Dedifferentiated amniotic fluid mesenchymal stem cell (primary cell): Measurements from ENCODE around the gene NDUFB10.

Experiments
- DNase-seq: peaks from one replicate; pipeline ENCODE4 v3.0.0-alpha.2; 2016; ENCODE audit errors: extremely low spot score

Gene NDUFB10

DNA sequence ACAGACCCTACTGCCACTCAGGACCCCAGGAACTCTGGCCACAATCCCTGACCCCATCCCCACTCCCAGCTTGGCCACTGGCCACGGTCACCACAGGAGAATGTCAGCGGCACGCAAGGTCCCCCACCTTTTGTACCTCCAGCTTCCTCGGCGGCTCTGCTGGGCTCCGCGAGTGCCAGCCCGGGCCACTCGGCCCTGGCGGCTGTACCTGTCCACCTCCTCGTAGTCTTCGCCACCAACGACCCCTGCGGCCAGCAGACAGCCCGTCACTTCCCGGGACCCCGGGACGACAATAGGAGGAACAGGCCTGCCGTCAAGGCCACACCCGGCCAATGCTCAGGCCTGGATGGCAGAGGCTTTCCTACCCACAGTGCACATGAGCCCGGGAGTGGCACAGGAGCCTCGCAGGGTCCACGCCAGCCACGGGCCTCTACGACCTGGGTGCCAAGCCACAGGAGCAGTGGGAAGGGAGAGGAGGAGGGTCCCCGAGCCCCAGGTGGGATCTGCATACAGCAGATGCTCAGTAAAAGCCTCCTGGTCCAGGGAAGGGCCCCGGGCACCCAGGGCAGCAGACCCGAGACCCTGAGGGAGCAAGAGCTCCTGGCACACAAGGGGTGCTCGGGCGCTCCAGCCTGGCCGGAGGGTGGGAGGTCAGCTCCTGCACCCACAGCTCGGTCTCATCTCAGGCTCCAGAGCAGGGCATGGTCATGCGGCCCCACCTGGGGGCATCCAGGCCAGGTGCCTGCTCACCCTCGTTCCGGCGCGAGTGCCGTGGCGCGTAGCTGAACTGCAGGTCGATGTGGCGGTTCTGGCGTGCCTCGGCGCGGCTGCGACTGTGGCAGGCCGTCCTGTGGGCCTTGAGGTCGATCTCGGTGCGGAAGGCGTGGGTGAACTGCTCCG, 42.4 kb downstream of the NDUFB10 start:
- DNase-seq: no peak

DNA sequence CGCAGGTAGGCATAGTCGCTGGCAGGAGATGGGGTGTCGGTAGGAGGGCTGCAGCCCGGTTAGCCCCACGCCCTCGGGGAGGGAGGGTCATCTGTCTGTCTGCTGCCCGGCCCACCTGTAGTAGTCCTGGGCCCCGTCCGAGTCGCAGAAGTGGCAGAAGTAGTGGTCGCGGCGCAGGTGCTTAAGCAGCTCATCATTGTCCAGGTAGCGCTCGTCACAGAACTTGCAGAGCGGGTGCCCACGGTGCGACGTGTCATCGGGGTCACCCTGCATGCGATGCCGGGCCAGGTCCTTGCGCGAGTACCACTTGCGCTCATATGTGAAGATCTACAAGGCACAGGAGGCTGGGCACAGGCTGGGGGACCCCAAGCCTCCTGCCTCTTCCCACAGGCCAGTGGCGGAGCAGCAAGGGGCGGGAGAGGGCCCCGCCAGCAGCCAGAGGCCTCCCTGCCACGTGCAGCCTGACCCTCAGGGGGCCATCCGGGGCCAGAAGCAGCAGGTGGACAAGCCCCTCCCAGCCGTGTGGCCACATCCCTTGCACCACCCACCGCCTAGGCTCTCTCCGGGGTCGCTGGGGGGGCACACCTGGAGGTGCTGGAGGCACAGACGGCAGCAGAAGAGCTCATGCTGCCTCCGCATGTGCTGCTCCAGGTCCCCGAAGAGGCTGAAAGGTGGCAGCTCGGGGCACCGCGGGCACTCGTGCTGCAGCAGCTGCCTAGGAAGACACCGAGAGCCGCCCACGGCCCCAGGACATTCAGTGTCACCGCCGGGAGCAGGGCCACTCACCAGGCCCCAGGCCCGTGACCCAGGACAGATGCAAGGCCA, 43.3 kb downstream of the NDUFB10 start:
- no peak for DNase-seq

DNA sequence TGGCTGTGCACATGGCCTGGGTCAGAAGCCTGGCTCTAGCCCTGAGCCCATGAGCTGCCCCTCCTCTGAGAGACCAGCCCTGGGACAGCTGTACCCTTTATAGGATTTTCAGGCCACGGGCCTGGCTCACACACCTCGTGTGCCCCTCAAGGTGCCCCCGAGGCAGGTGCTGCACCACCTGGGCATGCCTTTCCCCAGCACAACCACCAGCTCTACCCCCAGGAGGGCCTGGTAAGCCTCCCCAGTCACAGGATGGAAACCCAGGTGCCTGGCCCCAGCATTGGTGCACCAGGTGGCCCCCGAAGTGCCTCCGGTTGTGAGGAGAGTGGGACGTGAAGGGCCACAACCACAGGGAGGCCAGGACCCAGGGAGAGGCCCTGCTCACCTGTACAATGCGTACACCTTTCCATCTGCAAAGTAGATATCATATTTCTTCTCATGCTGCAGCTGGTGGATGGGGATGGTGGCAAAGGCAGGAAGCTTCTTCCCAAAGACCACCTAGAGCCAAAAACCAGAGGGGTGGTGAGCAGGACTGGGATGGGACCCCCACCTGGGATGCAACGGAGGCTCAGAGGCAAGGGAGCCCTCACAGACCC, 44.0 kb downstream of the NDUFB10 start:
- DNase-seq: no peak

DNA sequence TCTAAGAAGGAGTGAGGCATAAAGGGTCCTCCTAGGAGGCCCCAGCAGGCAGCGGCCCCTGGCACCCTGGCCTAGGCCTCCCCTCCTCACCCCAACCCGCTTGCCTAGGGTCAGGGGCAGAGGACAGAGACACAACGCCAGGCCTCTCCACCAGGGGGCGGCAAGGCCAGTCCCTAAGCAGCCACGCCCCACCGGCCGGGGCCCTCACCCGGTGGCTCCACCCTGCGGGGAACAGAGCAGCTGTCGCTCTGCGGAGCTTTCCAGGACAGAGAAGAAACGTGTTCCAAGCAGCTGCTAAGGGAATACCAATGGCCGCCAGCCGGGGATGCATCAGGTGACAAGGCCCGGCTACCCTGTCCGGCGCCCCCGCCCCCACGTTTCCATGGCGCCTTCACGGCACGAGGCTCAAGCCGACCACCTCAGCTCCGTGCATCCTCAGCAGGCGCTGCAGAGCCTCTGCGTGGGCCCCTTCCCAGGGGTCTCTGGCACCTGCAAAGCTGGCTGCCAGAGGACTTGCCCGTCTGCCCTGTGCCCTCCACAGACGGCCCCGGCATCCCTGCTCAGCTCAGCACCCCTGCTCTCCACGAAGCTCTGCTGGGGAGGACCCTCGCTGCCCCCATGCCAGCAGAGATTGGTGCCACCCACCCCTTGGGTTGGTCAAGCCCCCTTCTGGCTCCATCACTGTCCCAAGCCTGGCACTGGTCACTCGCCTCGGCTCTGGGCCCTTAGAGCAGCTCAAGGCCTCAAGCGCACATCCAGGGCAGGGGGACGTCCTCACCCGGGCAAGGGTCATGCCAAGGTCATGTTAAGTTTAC, 44.7 kb downstream of the NDUFB10 start:
- peak; percentile 71 for DNase-seq

DNA sequence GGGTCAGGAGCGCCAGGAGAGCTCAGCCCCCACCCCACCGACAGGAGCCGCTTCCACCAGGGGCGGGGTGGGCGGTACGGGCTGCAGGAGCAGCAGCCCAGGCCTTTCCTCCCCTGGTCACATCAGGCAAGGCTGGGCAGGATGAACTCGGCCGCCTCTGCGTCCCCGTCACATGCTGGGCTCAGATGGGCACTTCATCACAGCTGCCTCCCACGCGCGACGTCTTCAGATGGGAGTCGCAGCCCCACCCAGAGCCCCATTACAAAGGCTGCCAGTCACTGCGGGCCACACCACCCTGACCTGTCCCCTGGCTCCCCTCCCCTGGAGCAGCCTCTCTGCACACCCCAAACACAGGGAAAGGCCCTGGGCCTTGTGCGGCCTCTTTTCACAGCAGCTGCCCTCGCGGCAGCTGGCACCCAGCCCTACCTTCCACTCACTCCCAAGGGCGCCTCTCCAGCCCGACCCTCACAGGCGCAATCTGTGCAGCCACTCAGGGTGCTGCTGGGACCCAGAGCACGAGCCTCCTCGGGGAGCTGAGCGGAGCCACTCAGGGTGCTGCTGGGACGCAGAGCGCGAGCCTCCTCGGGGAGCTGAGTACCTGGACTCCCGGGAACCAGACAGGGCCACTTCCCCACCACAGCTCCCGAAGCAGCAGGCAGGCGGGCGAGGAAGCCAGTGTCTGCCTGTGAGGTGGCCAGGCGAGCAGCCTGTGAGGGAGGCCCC, 45.6 kb downstream of the NDUFB10 start:
- DNase-seq: no peak

DNA sequence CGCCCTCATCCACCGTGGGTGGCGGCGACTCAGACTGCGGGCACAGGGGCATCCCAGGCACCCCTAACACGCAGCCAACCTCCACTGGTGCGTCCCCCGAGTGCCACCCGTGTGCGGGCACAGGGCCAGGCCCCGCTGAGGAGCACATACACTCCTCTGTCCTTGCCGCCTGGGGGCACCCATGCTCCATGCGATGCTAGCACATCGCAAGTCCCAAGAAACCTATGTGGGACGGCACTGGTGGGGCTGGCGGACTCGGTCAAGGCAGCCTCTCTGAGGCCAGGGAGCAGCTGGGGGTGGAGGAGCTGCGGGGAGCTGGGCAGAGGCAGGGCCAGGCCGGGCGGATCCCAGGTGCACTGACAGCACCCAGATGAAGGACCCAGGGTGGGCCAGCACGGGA, 46.3 kb downstream of the NDUFB10 start:
- DNase-seq: no peak

DNA sequence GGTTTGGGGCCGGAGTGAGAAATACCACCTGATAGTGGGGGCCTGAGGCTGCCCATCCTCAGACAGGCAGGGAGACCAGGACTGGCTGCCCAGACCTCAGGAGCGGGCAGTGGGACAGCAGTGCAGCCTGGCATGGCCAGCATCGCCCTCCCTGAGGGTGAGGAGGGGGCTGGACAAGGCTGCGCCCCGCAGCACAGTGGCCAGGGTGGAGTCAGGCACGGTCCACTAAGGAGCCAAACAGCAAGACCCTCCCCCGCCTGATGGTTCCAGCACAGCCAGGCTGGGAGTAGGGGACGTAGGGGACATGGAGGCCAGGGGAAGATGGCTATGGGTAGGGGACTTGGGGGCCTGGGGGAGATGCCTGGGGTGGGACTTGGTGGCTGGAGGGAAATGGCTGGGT, 47.0 kb downstream of the NDUFB10 start:
- no peak for DNase-seq

DNA sequence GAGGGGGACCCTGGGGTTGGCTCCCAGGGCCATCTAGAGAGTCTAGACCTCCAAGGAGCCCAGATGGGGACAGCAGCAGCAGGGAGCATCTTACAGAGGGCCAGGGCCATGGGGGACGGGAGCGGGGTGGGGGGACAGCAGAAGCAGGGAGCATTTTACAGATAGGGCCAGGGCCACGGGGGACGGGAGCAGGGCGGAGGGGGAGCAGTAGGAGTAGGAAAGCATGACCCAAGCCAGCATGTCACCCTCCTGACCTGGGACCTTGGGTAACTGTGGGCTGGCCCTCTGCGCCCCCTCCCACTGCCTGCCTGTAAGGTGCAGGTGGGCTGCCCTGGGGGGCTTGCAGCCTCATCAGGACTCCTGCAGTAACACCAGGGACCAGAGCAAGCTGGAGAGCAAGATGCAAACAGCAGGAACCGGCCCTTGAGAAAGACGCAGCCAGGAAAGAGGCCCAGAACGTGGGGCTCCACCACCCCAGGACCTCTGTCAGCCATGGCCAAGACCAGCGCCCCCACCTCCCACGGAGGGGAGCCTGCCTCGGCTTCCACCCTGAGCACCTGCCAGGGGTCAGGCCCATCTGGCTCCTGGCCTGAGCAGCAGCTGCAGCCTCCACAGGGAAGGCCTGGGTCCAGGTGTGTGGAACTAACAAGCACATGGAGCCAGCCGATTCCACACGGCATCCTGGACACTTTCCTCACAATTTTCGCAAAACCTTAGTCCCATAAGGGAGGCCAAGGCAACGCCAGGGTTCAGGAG, 47.9 kb downstream of the NDUFB10 start:
- DNase-seq: no peak

DNA sequence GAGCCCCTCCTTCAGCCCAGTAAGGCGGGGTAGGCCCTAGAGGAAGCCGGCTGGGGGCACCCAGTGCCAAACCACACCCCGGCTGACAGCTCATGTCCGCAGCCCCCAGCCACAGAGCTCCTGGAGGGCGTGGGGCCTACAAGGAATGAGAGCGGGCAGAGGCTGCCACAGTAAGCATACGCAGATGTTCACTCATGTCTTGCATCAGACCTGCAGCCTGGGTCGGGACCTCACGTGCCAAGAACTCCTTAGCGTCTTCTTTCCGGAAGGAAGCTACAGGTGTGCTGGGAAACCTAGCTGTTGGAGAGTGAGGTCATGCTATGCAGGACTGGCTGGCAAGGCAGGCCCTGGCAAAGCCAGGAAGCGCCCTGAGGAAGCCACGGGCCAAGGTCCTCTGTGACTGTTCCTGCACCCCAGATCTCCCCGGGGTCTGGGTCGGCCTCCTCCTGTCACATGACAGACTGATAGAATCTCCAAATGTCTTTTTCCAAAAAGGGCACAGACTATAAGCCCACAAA, 48.7 kb downstream of the NDUFB10 start:
- DNase-seq: no peak

DNA sequence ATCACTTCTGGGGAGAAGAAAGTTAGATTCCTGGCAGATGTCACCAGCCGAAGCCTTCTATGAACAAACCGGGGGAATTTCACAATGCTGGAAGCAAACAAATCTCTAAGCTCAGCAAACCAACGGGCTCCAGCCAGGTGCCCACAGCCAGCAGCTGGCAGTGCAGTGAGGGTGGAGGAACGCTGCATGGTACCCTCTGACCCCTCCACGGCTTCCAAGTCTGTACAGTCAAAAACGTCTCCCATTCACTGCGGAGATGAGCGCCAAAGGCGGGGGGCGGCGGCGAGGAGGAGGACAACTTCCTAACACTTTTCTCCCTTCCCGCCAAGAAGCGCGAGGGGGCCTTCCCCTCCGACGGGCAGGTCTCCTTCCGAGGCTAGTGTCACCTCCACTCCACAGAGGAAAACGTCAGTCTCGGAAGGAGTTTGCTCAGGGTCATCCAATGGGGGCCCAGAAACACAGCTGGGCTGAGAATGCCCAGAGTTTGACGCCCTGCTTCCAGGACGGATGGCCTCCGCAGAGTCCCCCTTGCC, 49.4 kb downstream of the NDUFB10 start:
- no peak for DNase-seq

DNA sequence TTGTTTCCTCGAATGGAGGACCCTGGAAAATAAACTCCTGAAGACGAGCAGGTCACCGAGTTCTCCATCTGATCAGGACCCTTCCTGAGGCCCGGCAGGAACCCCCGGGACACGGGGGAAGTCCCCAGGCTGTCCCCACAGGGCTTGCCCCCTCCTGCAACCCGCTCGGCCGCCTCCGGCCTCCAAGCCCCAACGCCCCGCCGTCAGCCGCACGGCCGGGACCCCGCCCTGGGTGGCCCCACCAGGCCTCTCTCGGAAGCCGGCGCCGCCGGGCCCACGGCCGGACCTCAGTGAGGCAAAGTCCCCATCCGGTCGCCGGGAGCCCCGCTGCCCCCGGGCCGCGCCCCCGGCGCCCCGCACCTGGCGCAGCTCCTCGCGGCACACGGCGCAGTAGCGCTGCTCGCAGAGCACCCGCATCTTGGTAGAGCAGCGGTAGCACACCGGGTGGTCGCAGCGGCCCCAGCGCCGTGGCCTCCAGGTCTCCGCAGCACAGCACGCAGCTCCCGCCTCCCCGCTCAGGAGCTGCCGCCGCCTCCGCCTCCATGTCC, 49.9 kb downstream of the NDUFB10 start:
- no peak for DNase-seq

DNA sequence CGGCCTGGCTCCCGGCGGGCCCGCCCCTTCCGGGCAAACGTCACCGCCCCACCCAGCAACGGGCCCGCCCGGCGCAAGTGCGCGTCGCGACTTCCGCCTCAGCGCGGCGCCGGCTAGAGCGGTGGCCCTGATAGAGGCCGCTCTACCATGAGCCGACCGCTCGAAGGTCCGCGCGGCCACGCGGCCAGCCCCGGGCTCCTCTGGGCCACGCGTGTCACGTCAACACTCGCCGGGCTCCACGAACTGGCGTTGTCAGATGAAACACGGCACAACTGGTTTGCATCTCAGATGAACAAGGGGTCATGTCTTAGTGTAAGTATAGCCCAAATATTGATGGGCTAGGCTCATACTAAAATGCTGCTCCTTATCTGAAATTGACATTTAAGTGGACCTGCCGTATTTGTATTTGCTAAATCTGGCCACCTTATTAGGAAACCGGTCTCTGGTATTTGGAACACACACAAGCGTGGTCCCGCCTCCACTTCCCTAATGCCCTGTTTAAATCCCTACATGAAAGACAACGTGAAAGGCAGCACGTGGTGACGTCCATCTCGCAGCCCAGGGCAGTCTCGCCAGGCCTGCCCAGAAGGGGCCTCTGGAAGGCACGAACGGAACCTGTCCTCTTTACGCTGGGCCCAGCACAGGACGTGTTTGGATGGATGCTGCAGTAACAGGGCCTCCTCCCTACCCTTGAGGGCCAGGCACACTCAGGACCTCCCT, 50.6 kb downstream of the NDUFB10 start, which contains the start of gene ZNF598:
Gene ZNF598 (minus strand): TSS at position 31 of the 720 bp plus-strand sequence.
- peak; percentile 78 for DNase-seq
